ENCODE measurements around the gene FIGN. TPM values are rescaled to one million over a fixed set of nuclear protein-coding genes. Genes with fewer than 3 reads are reported as not detected.

FIGN gene
- total and polyA plus RNA-seq, 2 of the 13 experiments (the other 11 are each of a cell fraction or from before 2014, with no cell fraction given), result 6.6 to 6.7 TPM

GRCh38 chr2:163667064-163667887, 68.5 kb downstream of the FIGN start (continued):
- TF ChIP-seq, protein P1, sequence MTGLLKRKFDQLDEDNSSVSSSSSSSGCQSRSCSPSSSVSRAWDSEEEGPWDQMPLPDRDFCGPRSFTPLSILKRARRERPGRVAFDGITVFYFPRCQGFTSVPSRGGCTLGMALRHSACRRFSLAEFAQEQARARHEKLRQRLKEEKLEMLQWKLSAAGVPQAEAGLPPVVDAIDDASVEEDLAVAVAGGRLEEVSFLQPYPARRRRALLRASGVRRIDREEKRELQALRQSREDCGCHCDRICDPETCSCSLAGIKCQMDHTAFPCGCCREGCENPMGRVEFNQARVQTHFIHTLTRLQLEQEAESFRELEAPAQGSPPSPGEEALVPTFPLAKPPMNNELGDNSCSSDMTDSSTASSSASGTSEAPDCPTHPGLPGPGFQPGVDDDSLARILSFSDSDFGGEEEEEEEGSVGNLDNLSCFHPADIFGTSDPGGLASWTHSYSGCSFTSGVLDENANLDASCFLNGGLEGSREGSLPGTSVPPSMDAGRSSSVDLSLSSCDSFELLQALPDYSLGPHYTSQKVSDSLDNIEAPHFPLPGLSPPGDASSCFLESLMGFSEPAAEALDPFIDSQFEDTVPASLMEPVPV (CRISPR knock-in tag; IDR thresholded peaks at IDR 0.05), result no peak
- TF ChIP-seq ZNF678 (CRISPR knock-in tag; IDR thresholded peaks at IDR 0.05) (no peak), SIN3B (IDR thresholded peaks at IDR 0.05; ENCODE audit: low read length) (no peak), GATAD1 (CRISPR knock-in tag; IDR thresholded peaks at IDR 0.05) (peak; percentile 20; the same call in 1 of the 2 replicates), HNF4A (CRISPR knock-in tag; IDR thresholded peaks at IDR 0.05) (peak; percentile 77), HMGXB4 (CRISPR knock-in tag; IDR thresholded peaks at IDR 0.05; ENCODE audit: borderline replicate concordance in 1 of 2, low read depth in 1 of 2) (0 out of 4 replicates have a peak, but pooled peaks of 1 of the 2 experiments have one; percentile 19), MAZ (IDR thresholded peaks at IDR 0.05; ENCODE audit: borderline replicate concordance, low read depth, low read length) (no peak), MAZ (CRISPR knock-in tag; IDR thresholded peaks at IDR 0.05; ENCODE audit: low read depth) (peak; percentile 59; the same call in 1 of the 2 replicates), MAF1 (CRISPR knock-in tag; IDR thresholded peaks at IDR 0.05; ENCODE audit: borderline replicate concordance) (no peak), YEATS4 (CRISPR knock-in tag; IDR thresholded peaks at IDR 0.05; ENCODE audit: borderline replicate concordance) (peak; percentile 37; the same call in 1 of the 2 replicates), NRL (CRISPR knock-in tag; IDR thresholded peaks at IDR 0.05; ENCODE audit: borderline replicate concordance) (no peak), GABPB1 (CRISPR knock-in tag; IDR thresholded peaks at IDR 0.05) (peak; percentile 13; the same call in 1 of the 2 replicates), HMG20A (CRISPR knock-in tag; IDR thresholded peaks at IDR 0.05; ENCODE audit: borderline replicate concordance) (peak; percentile 79; the same call in 1 of the 2 replicates), E2F5 (CRISPR knock-in tag; conservative IDR thresholded peaks at IDR 0.05) (no peak), SOX5 (CRISPR knock-in tag; IDR thresholded peaks at IDR 0.05; ENCODE audit: borderline replicate concordance) (peak; percentile 45), ZNF264 (CRISPR knock-in tag; IDR thresholded peaks at IDR 0.05) (0 out of 2 replicates have a peak, but pooled peaks have one; percentile 33), ZNF772 (CRISPR knock-in tag; IDR thresholded peaks at IDR 0.05) (peak; percentile 55; the same call in 1 of the 2 replicates), DPF2 (CRISPR knock-in tag; IDR thresholded peaks at IDR 0.05; ENCODE audit: borderline replicate concordance, low read depth) (peak; percentile 30; the same call in 1 of the 2 replicates), MYPOP (CRISPR knock-in tag; IDR thresholded peaks at IDR 0.05) (peak; percentile 45; the same call in 1 of the 2 replicates), CREM (IDR thresholded peaks at IDR 0.05) (peak; percentile 56), CREM (CRISPR knock-in tag; IDR thresholded peaks at IDR 0.05) (no peak), PPARG (CRISPR knock-in tag; conservative IDR thresholded peaks at IDR 0.05) (peak; percentile 50; the same call in 1 of the 2 replicates), REL (CRISPR knock-in tag; conservative IDR thresholded peaks at IDR 0.05) (no peak), DNMT3B (CRISPR knock-in tag; conservative IDR thresholded peaks at IDR 0.05) (0 out of 2 replicates have a peak, but pooled peaks have one; percentile 42), ATRX (CRISPR knock-in tag; IDR thresholded peaks at IDR 0.05; ENCODE audit: borderline replicate concordance) (no peak)

Data from HepG2 (cell line).